Measurements from ENCODE around the gene APC2. TPM values are rescaled to one million over a fixed set of nuclear protein-coding genes. Genes with fewer than 3 reads are reported as not detected.

The APC2 gene
- polyA plus RNA-seq, 1 donor from 2014 or later = 0.16 TPM

DNA sequence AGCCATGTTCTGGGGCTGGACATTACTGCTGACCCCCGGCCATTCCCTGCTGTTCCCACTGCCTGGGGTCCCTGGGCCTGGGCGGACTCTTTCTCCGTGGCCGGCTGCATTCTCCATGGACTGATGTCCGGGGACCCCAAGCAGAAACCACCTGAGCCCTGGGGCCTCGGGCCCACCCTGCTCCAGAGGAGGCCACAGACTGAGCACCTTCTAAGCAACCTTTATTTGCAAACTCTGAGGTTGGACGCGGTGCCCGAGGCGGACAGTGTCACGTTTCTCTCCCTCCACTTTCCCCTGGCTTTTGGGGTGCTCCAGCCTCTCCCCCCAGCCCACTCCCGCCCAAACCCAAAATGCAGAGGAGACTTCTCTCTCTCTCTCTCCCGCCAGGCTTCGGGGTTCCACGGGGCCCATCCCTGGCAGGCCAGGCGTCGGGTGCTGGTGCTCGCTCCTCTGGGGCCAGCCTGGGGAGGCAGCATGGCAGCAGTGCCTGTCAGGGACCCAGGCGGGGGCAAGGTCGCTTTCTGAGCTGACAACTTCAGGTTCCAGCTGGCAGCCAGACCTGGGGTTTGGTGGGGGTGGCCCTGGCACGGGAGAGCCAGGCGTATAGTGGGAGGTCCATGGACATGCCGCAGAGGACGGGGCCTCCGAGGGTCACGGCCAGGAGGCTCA is 31.4 kb downstream of the APC2 start:
- Mint-ChIP-seq H3K4me1 (peaks cover 6 to 9% (median 7%) of the 10 kb centered on the region in 3 donors), H3K9me3 (no peaks in the 10 kb centered on the region), H3K27me3 (no peaks in the 10 kb centered on the region), H3K4me3 (peak overlapping the region in 1 of 4 donors; percentile 26), H3K36me3 (no peaks in the 10 kb centered on the region), H3K27ac (no peak overlapping the region)

DNA sequence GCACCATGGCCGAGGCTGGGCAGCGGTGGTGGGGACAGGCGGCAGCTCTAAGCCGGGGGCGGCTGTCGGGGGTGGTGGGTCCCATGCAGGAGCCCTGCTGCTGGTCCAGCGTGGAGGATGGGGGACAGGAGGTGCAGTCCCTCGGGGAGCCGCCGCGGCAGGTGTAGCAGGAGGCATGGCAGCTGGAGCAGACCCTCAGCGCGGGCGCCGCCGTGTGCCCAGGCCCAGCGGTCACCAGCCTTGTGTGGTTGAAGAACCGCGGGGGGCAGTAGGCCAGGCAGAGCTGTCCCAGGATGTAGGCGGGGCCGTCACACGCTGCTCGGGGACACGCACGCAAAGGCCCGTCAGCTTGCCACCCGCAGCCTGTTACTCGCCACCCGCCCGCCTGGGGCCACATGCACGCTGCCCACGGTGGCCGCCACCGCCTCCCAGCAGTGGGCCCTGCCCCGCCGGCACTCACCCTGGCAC is 32.0 kb downstream of the APC2 start:
- Mint-ChIP-seq H3K9me3 (no peaks in the 10 kb centered on the region), H3K36me3 (no peaks in the 10 kb centered on the region), H3K27me3 (no peaks in the 10 kb centered on the region), H3K4me1 (peaks cover 6 to 9% (median 7%) of the 10 kb centered on the region in 3 donors), H3K4me3 (no peak overlapping the region), H3K27ac (no peak overlapping the region)

DNA sequence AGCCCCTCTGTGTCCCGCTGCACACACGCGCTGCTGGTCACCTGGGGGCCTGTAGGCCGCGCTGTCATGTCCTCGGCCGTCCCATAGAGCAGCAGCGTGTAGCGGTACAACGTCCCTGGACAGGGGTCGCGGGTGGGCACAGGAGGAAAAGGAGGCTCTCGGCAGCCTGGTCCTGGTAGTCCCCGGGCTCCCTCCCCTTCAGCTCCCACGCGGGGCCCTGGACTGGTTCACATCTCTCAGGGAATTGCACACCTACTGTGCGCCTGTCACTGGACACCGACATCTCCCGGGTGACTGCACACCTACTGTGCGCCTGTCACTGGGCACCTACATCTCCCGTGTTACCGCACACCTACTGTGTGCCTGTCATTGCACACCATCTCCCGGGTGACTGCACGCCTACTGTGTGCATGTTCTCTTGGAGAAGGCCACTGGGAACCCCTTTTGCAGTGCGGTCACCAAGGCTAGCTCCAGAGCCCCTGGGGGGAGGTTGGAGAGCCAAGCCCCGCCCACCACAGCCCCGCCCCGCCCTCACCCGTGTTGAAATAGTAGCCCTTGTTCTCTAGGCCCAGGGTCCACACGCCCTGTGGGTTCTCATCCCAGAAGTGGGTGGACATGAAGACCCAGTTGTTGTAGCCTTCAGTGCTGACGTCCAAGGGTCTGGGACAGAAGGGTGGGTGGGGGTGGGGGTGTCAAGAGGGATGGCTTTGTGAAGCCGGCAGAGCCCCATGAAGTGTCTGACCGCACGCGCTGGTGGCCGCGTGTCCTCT is 32.6 kb downstream of the APC2 start:
- Mint-ChIP-seq H3K27me3 (no peaks in the 10 kb centered on the region), H3K9me3 (no peaks in the 10 kb centered on the region), H3K4me3 (no peak overlapping the region), H3K27ac (no peak overlapping the region), H3K36me3 (no peaks in the 10 kb centered on the region), H3K4me1 (peaks cover 5 to 7% (median 5%) of the 10 kb centered on the region in 3 donors)

DNA sequence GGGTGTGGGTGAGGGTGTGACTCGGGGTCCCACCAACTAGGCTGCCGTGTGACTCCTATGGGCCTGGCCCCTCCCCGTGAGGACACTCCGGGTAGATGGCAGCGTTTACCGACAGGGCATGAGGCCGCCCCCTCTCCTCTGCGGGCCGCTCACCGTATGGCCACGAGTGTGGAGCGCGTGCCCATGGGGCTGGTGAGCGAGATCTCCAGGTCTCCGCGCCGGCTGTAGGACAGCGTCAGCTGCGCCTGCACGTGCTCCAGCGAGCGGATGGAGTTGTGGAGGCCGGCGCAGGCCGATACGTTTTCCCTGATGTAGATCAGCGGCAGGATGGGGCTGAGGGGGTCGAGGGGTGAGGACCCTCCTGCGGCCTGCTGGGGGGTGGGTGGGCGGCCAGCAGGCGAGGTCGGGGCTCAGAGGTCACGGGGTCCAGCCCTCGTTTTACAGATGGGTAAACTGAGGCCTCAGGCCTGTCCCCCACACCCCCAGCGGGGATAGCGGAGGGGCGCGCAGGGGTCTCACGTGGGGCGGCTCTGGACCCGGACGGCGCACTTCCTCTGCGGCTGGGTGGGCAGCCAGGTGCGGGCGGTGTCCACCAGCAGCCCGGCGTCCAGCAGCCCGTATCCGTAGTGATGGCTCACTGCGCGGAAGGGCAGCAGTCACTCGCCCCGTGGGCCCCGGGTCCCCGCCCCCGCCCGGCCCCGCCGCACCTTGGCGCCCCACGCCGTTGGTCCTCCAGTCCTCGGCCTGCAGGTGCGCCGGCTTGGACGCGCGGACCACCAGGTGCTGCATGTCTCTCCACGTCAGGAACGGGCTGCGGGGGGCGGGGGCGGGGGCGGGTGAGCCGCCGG is 33.4 kb downstream of the APC2 start:
- H3K27me3 Mint-ChIP-seq = no peaks in the 10 kb centered on the region
- H3K4me1 Mint-ChIP-seq = peaks cover 5 to 7% (median 5%) of the 10 kb centered on the region in 3 donors
- H3K9me3 Mint-ChIP-seq = no peaks in the 10 kb centered on the region
- no peak overlapping the region for H3K4me3 Mint-ChIP-seq
- H3K36me3 Mint-ChIP-seq = no peaks in the 10 kb centered on the region
- no peak overlapping the region for H3K27ac Mint-ChIP-seq

DNA sequence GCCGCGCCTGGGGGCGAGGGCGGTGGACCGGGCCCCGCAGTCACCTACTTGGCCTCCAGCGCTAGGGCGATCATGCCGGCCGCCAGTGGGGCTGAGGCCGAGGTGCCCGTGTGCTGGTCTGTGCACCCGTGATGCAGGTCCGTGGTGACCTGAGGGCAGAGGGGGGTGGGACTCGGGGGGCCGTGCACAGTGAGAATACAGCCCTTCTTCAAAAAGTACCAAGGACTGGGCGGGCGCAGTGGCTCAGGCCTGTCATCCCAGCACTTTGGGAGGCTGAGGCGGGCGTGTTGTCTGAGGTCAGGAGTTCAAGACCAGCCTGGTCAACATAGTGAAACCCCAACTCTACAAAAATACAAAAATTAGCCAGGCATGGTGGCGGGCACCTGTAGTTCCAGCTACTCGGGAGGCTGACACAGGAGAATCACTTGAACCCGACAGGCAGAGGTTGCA is 34.1 kb downstream of the APC2 start:
- H3K27ac Mint-ChIP-seq = no peak overlapping the region
- no peaks in the 10 kb centered on the region for H3K9me3 Mint-ChIP-seq

DNA sequence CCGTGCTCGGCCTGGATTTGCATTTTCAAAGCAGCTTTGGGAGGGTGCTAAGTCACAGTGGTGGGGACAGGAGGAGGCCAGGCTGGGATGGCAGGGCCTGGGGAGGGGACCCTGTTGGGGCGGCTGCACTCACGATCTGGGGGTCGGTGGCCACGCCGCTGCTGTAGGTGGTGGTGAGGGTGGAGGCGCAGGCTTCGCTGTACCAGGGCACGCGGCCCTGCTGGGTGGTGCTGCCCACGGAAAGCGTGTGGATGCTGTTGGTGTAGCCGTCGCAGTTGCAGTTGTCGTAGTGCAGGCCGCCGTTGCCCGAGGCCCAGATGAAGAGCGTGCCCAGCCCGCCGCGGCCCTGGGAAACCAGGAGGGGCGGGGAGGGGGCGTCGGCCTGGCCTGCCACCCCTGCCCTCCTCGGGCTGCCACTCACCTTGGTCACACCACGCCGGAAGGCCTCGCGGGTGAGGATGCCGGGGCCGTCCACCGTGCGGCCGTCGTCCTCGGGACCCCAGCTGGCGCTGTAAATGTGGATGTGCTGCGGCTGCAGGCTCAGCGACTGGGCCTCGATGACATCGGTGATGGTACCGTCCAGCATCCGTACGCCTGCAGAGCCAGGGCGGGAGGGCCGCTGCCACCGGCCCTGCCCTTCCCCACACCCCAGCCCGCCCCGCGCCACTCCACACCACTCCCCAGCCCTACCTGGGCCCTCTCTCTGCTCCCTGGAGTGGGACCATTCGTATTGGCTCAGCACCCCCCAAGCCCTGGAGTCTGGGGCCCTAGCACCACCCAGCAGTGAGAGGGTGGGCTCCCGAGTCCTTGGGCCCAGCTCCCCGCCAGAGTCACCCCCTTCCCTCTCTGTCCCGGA is 37.0 kb downstream of the APC2 start:
- Mint-ChIP-seq H3K36me3 (no peaks in the 10 kb centered on the region), H3K27me3 (peaks cover 2% of the 10 kb centered on the region), H3K4me1 (peaks cover 0 to 13% (median 5%) of the 10 kb centered on the region in 3 donors), H3K4me3 (no peak overlapping the region), H3K9me3 (no peaks in the 10 kb centered on the region), H3K27ac (no peak overlapping the region)

More for the DNA sequence above, 34.1 kb downstream of the APC2 start:
- Mint-ChIP-seq H3K4me1 (peaks cover 3 to 4% (median 4%) of the 10 kb centered on the region in 3 donors), H3K36me3 (no peaks in the 10 kb centered on the region), H3K4me3 (no peak overlapping the region), H3K27me3 (no peaks in the 10 kb centered on the region)

DNA sequence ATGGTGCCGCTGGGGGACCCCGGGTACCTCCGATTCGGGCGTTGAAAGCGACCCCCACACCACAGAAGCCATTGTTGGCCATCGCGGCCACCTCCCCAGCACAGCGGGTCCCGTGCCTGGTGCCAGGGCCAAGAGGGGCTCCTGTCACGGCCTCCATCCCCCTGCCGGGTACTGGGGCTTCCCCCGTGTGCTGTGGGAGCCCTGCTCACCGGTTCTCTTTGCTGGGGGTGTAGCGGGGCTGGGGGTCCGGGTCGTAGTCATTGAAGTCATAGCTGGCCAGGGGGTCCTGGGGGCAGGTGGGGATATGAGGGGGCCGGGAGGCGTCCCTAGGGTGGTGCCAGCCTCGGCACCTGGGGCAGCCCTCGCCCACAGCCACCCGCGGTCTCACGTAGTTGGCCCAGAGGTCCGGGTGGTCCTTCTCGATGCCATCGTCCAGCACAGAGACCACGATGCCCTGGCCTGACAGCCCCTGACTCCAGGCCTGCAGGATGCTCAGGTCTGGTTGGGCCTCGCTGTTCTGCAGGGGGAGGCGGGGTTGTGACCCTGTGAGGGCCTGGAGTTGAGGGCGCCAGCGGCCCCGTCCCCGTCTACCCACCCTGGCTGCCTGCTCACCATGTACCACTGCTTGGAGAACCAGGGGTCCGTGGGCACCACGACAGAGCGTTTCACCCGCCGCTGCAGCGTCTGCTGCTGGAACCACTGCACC is 37.8 kb downstream of the APC2 start:
- Mint-ChIP-seq H3K36me3 (no peaks in the 10 kb centered on the region), H3K9me3 (no peaks in the 10 kb centered on the region), H3K27me3 (peaks cover 2% of the 10 kb centered on the region), H3K4me3 (no peak overlapping the region), H3K4me1 (peaks cover 0 to 13% (median 5%) of the 10 kb centered on the region in 3 donors), H3K27ac (no peak overlapping the region)

DNA sequence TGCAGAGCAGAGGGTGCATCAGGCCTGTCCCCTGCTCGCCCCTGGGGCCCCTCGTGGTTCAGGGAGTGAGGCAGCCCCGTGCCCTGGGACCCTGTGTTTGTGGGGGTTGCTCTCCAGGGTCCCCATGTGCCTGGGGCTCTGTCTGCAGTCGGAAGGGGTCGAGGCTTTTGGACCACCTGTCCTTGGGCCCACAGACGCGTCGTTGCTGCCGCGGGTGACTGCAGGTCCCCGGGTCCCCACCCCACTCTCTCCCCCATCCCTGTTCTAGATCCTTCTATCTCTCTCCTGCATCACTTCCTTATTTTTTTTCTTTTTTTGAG is 38.3 kb downstream of the APC2 start:
- Mint-ChIP-seq H3K9me3 (no peaks in the 10 kb centered on the region), H3K36me3 (no peaks in the 10 kb centered on the region), H3K4me1 (peaks cover 0 to 13% (median 5%) of the 10 kb centered on the region in 3 donors), H3K4me3 (peak overlapping the region in 1 of 4 donors; percentile 23), H3K27me3 (peaks cover 2% of the 10 kb centered on the region), H3K27ac (no peak overlapping the region)

DNA sequence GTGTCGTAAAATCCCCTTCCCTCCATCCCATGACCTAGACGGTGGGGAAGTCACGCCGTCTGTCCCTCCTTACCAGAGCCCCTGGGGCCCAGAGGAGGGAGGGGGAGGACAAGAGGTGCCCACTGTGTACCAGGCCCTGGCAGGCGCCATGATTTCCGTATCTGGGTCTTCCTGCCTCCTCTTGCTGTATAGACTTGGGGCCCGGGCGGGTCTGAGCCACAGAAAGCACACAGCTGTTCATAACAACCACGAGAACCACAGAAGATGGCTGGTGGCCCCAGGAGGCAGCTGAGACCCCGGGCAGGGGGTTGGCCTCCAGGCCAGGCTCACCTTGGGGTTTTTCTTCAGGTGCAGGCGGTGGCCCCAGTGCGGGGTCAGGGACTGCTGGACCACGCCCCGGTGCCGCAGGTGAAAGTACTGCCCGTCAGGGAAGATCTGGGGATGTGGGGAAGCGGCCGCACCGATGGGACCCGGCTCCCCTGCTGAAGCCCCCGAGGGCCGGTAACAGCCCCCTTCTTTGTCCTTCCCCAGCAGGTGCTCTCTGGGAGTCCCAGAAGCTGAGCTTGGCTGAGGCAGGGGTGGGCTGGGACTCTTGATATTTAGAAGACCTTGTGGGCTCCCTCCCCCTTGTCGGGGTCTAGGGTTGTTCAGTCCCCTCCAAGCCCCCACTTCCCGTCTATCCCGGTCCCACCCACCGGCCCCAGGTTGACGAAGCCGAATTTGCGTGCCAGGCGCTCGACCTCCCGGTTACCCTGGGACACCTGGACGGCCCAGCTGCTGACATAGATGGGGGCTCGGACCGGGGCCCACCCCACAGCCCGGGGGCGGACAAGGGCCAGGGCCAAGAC is 39.8 kb downstream of the APC2 start:
- H3K27ac Mint-ChIP-seq = peak overlapping the region in 2 of 3 donors; percentile 59 to 86
- H3K36me3 Mint-ChIP-seq = no peaks in the 10 kb centered on the region
- H3K27me3 Mint-ChIP-seq = peaks cover 2% of the 10 kb centered on the region
- no peaks in the 10 kb centered on the region for H3K9me3 Mint-ChIP-seq
- H3K4me3 Mint-ChIP-seq = peak overlapping the region; percentile 22 to 84 (median 71)
- peaks cover 0 to 13% (median 5%) of the 10 kb centered on the region in 3 donors for H3K4me1 Mint-ChIP-seq

DNA sequence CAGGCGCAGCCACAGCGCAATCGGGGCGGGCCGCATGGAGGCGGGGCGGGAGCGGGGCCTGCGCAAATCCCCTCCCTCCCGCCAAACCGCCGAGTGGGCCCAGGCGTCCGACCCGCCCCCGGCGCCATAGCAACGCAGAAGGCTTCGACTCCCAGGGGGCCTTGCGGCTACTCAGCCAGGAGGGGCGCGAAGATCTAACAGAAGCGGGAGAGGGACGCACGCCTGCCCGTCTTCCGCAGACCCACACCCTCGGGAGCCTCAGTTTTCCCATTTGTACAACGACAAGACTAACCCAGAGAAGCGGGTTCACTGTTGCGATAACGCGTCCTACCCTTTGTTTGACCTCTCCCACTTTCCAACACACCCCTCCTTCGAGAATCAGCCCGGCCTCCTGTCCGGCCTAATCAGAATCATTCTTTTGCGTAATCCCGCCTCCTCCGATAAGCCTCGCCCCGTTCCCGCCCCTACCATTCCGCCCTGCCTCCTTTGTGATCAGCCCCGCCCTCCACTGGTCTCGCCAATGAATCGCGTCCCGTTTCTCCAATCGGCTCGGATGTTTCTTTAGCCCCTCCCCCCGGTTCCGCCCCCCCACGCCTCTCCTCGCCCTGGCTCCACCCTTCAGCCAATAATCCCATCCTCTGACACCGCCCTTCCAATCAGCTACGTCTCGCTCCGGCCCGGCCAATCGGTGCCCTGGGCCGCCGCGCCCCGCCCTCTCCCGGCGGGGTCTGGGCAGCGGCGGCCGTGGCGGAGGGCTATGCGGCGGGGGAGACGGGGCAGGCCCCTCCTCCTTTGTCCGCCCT is 40.6 kb downstream of the APC2 start, which contains the start of gene PCSK4:
TSS of gene PCSK4 (minus strand) at position 40 of the 803 bp plus-strand sequence. CDS start at position 36, 4 bp downstream.
- Mint-ChIP-seq H3K9me3 (no peaks in the 10 kb centered on the region), H3K4me1 (peaks cover 0 to 13% (median 5%) of the 10 kb centered on the region in 3 donors), H3K36me3 (no peaks in the 10 kb centered on the region), H3K27ac (peak within 1 kb of the TSS; percentile 59 to 91 (median 86)), H3K4me3 (peak within 1 kb of the TSS; percentile 83 to 92 (median 88)), H3K27me3 (peaks cover 2% of the 10 kb centered on the region)

DNA sequence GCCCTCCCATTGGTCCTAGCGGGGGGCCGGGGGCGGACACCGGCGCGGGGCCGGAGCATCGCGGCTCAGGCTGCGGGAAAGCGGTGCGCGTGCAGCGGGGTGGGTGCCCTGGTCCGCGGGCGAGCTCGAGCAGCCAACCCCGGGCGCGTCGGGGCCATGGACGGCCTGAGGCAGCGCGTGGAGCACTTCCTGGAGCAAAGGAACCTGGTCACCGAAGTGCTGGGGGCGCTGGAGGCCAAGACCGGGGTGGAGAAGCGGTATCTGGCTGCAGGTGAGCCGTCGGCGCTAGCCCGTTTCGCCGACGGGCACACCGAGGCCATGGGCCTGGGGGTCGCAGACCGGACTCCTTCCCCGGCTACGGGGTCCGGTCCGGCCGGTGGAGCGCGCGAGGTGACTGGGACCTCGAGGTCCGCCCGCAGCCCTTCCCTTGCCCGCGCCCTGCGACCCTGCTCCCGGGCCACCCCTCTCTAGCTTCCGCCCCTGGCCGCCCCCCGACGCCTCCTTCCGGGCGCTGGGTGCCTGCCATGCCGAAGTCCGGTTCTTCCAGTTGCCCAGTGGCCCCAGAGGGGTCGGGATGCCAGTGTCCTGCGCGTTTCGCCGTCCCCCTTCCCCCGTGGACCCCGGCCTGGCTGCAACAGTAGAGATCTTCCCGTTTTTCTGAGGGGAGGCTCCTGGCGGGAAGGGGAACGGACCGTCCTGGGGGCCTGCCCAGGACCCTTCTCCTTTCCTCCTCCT is 41.4 kb downstream of the APC2 start, which contains the start of gene REEP6:
TSS of gene REEP6 (plus strand) at position 68 of the 735 bp plus-strand sequence. CDS start at position 157, 89 bp downstream.
- Mint-ChIP-seq H3K27ac (peak within 1 kb of the TSS; percentile 12 to 91 (median 86)), H3K9me3 (no peaks in the 10 kb centered on the region), H3K4me1 (peaks cover 0 to 13% (median 5%) of the 10 kb centered on the region in 3 donors), H3K36me3 (no peaks in the 10 kb centered on the region), H3K27me3 (peaks cover 2% of the 10 kb centered on the region), H3K4me3 (peak within 1 kb of the TSS; percentile 83 to 92 (median 88))

DNA sequence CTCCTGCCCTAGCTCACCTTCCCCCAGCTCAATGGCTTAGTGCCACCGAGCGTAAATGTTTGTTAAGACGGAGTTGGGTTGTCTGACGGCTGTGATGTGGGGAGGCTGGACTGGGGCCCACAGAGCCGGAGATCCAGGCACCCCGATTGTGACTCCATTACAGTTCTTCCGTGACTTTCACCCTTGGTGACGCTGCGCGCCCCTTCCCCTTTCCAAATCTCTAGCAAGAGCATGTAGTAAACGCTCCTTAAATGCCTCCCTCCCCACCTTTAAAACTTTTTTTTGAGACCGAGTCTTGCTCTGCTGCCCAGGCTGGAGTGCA is 41.9 kb downstream of the APC2 start:
- no peaks in the 10 kb centered on the region for H3K9me3 Mint-ChIP-seq
- peak overlapping the region; percentile 63 to 91 (median 68) for H3K4me3 Mint-ChIP-seq
- peaks cover 3 to 13% (median 5%) of the 10 kb centered on the region in 3 donors for H3K4me1 Mint-ChIP-seq
- H3K27ac Mint-ChIP-seq = peak overlapping the region in 1 of 3 donors; percentile 26
- no peaks in the 10 kb centered on the region for H3K36me3 Mint-ChIP-seq
- H3K27me3 Mint-ChIP-seq = peaks cover 5% of the 10 kb centered on the region
